ES-I3 (cell line): ENCODE data around the gene STUB1.
A peak's percentile ranks its signal among the peaks of the same experiment; 100 is the strongest.

Experiments
- H3K36me3 ChIP-seq: 2 replicates; pipeline ENCODE4 v1.6.1; 2013; ENCODE audit warnings: mild to moderate bottlenecking, low read length, control low read depth, moderate library complexity; ENCODE audit not compliant: insufficient read depth
- H3K4me1 ChIP-seq: 2 replicates; pipeline ENCODE4 v1.6.1; 2013; ENCODE audit warnings: mild to moderate bottlenecking, control low read depth, low read length; ENCODE audit not compliant: insufficient read depth
- H3K9ac ChIP-seq: 2 replicates; pipeline ENCODE4 v1.6.1; 2013; ENCODE audit warnings: low read depth, mild to moderate bottlenecking, low read length, moderate library complexity
- H3K9me3 ChIP-seq: 2 replicates; pipeline ENCODE4 v1.6.1; 2013; ENCODE audit warnings: mild to moderate bottlenecking, low read length, moderate library complexity; ENCODE audit not compliant: control insufficient read depth, insufficient read depth

Gene STUB1

DNA sequence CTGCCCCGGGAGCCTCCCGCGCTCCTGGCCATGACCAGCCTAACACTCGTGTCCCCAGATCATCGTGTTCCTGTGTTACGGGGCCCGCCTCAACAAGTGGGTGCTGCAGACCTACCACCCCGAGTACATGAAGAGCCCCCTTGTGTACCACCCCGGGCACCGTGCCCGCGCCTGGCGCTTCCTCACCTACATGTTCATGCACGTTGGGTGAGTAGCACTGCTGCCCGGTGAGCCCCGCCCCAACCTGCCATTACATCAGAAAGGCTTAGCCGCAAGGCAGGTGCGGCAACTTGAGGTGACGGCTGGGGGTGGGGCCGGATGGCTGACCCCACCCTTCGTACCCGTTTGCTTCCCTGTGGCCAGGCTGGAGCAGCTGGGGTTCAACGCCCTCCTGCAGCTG is 3.3 kb upstream of the STUB1 start:
- Histone ChIP-seq H3K9ac (no peak overlapping the region), H3K36me3 (peaks cover 10% of the 10 kb centered on the region), H3K4me1 (no peaks in the 10 kb centered on the region), H3K9me3 (no peaks in the 10 kb centered on the region)

DNA sequence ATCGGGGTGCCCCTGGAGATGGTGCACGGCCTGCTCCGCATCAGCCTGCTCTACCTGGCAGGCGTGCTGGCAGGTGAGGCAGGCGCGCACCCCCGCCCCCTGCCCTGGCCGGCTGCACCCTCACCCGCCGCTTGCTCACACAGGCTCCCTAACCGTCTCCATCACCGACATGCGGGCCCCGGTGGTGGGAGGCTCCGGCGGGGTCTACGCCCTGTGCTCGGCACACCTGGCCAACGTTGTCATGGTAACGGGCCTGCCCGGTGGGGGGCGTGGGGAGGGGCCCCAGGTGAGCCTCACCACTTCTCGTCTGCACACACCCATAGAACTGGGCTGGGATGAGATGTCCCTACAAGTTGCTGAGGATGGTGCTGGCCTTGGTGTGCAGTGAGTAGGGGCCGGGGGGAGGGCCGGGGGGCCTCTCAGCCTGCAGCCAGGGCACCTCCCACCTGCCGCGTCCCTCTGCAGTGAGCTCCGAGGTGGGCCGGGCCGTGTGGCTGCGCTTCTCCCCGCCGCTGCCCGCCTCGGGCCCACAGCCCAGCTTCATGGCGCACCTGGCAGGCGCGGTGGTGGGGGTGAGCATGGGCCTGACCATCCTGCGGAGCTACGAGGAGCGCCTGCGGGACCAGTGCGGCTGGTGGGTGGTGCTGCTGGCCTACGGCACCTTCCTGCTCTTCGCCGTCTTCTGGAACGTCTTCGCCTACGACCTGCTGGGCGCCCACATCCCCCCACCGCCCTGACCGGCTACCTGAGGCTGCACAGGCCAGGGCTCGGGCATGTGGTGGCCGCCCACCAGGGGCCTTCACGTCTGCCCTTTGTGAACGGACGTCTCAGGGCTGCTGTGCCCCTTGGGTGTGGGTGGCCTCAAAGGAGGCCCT is 2.7 kb upstream of the STUB1 start:
- Histone ChIP-seq H3K9ac (no peak overlapping the region), H3K36me3 (peaks cover 6% of the 10 kb centered on the region), H3K4me1 (no peaks in the 10 kb centered on the region), H3K9me3 (no peaks in the 10 kb centered on the region)

DNA sequence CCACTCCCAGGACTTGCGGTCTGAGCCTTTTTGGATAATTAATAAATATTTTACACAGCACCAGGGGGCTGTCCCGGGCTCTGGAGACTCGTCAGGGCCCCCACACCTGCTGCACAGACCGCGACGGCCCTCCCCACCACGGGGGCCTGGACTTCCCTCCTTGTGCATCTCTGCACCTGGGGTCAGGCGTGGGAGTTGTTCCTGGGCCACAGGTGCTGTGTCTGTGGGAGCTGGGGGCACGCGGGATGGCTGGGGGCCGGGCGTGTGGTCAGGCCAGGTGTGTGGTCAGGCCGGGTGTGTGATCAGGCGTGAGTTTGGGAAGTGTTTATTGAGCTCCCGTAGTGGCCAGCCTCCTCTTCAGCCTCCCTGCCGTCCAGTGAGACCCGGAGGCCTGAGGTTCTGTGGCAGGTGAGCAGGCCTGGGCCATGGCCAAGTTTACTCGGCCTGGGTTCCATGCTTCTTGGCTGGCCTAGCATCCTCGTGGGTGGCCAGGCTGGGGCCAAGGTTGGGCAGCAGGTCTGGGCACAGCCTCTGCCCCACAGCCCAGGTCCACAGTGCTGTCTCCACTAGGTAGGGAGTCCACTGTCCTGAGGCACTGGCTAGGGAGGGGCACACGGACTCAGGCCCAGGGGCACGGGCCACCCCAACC is 1.9 kb upstream of the STUB1 start:
- no peaks in the 10 kb centered on the region for H3K9me3 ChIP-seq
- no peak overlapping the region for H3K9ac ChIP-seq
- H3K36me3 ChIP-seq, result peaks cover 8% of the 10 kb centered on the region
- no peaks in the 10 kb centered on the region for H3K4me1 ChIP-seq

DNA sequence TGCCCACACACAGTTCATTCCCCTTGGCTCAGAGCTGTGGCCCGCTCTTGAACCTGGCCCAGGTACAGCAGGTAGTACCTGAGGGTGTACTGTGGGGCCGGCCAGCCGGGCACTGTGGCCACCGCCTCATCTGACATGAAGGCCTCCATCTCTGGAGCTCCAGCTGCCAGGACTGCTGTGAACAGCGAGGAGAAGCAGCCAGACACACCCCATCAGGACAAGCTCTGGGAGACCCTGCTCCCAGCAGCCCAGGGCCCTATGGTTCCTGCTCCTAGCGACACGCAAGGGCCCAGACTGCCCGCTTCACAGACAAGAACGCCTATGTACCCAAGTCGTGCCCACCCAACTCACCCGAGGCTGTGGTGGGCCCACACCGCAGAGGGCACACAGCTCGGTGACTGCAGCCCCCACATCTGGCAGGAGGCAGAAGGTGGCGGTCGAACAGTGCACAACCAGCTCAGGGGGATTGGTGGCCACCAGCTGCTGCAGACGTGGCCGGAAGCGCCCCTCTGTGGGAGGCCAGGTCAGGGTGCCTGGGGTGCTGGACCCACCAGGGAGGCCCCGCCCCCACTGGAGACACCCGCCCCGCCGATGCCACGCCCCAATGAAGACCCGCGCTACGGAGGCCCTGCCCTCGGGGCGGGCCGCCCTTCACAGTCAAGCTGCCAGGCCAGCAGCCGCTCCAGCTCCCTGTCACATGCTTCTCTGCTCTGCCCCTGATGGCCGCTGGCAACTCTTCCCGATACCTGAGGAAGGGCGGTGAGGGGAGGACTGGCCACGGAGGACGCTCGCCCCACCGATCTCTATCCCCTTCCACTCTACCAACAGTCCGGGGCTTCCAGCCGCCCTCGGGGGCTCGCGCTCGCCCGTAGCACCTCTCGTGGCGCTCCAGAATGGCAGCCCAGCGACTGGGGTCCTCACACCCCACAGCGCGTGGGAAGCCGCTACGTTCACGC is 1.1 kb upstream of the STUB1 start:
- Histone ChIP-seq H3K9me3 (no peaks in the 10 kb centered on the region), H3K36me3 (peaks cover 8% of the 10 kb centered on the region), H3K4me1 (no peaks in the 10 kb centered on the region), H3K9ac (peak overlapping the region; percentile 68; the same call in 1 of the 2 replicates)

DNA sequence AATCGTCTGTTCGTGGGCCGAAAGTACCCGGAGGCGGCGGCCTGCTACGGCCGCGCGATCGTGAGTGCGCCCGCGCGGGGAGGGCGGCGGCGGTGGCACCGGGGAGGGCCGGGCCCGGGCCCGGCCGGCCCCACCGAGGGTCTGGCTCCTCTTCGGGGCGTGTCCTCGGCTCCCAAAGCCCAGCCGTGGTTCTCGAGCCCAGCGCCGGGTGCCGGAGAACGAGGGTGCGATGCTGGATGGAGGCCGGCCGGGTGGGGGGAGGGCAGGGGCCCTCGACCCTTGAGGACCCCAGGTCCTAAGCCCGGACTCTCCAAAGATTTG is 375 bp downstream of the STUB1 start:
- peaks cover 8% of the 10 kb centered on the region for H3K36me3 ChIP-seq
- H3K9me3 ChIP-seq, result no peaks in the 10 kb centered on the region
- H3K4me1 ChIP-seq, result no peaks in the 10 kb centered on the region
- H3K9ac ChIP-seq, result peak overlapping the region; percentile 89

DNA sequence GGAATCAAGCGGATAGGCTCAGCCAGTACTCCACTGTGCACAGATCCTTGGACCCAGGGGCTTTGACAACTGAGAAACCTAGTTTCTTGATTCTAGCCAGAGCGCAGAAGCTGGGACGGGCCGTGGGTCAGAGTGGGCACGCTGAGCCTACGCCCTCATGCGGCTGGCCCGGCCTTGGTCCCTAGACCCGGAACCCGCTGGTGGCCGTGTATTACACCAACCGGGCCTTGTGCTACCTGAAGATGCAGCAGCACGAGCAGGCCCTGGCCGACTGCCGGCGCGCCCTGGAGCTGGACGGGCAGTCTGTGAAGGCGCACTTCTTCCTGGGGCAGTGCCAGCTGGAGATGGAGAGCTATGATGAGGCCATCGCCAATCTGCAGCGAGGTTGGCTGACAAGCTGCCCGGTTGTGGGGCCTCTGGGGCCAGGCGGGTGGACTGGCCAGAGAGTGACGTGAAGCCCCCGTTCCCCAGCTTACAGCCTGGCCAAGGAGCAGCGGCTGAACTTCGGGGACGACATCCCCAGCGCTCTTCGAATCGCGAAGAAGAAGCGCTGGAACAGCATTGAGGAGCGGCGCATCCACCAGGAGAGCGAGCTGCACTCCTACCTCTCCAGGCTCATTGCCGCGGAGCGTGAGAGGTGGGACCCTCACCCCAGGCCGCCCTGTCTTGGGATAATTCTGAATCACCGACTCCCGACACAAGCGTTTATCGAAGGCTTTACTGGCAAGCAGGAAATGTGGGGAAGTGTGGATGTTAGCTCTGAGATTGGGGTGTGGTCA is 946 bp downstream of the STUB1 start:
- Histone ChIP-seq H3K9ac (peak overlapping the region; percentile 89), H3K36me3 (peaks cover 8% of the 10 kb centered on the region), H3K4me1 (no peaks in the 10 kb centered on the region), H3K9me3 (no peaks in the 10 kb centered on the region)

DNA sequence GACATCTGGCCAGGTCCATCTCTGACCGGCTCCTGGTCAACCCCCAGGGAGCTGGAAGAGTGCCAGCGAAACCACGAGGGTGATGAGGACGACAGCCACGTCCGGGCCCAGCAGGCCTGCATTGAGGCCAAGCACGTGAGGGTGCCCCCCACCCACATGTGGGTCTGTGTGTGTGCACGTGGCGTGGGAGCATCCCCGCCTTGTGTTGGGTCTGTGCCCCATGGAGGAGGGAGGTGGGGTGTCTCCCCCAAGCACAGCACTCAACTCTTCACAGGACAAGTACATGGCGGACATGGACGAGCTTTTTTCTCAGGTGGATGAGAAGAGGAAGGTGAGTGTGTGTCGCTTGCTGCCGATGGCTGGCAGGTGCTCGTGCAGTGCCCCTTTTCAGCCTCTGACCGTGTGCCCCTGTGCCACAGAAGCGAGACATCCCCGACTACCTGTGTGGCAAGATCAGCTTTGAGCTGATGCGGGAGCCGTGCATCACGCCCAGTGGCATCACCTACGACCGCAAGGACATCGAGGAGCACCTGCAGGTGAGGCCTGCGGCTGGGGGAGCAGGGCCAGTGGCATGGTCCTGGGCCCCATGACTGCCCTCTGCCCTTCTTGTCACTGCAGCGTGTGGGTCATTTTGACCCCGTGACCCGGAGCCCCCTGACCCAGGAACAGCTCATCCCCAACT is 1.7 kb downstream of the STUB1 start:
- H3K9me3 ChIP-seq, result no peaks in the 10 kb centered on the region
- H3K4me1 ChIP-seq, result no peaks in the 10 kb centered on the region
- no peak overlapping the region for H3K9ac ChIP-seq
- peaks cover 8% of the 10 kb centered on the region for H3K36me3 ChIP-seq

DNA sequence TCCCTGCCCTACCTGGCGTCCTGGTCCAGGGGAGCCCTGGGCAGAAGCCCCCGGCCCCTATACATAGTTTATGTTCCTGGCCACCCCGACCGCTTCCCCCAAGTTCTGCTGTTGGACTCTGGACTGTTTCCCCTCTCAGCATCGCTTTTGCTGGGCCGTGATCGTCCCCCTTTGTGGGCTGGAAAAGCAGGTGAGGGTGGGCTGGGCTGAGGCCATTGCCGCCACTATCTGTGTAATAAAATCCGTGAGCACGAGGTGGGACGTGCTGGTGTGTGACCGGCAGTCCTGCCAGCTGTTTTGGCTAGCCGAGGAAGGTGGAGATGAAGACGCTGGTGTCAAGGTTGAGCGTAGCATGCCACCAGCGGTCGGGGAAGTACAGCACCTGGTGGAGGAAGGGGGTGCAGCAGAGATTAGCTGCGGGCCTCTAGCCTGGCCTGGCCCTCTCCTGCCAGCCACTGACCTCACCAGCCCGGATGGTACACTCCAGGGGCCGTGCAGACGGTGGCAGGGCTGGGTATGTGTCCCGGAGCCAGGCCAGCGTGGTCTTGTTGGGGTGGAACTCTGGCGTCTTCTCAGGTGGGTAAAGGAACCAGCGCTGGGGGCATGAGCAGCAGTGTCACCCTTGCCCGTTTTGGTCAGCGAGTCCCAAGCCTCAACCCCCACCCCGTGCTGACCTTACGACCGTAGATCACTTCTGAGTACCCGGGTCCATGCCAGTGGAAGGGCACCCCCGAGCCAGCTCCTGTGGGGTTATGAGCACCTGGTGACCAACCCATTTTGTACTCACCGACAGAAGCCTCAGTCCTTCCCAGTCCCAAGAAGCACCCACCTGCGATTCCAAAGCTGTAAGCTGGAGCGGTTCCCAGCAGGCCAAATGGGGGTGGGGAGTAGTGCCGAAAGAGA is 2.5 kb downstream of the STUB1 start:
- H3K9ac ChIP-seq, result no peak overlapping the region
- H3K9me3 ChIP-seq, result no peaks in the 10 kb centered on the region
- no peaks in the 10 kb centered on the region for H3K4me1 ChIP-seq
- H3K36me3 ChIP-seq, result peaks cover 8% of the 10 kb centered on the region

DNA sequence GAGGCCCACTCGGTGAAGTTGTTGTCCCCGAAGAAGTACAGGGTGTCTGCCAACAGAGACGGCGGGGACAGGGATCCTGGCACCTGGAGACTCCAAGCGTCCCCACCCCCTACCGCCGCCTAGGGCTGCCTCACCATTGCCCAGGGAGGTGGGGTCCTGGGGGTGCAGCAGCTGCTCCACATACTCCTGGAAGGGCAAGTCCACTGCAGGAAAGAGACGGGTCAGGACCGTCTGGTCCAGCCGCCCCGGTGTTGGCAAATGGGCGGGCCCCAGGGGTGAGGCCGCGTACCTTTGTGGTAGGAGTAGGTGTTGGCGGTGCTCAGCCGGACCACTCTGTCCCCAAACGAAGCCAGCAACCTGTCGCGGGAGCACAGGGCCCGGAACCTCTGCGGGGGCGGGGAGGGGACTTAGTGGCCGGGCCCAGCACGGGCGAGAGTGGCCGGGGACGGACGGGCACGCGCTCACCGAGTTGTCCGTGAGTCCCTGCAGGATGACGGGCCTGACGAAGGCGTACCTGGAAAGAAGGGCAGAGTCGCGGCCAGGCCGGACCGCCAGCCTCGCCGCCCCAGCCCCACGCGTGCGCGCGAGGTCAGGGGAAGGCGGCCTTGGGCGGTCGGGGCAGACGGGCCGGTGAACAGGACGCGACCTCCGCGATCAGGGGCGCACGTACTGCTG is 3.3 kb downstream of the STUB1 start:
- Histone ChIP-seq H3K36me3 (peaks cover 8% of the 10 kb centered on the region), H3K9ac (peak overlapping the region; percentile 69), H3K9me3 (no peaks in the 10 kb centered on the region), H3K4me1 (no peaks in the 10 kb centered on the region)

DNA sequence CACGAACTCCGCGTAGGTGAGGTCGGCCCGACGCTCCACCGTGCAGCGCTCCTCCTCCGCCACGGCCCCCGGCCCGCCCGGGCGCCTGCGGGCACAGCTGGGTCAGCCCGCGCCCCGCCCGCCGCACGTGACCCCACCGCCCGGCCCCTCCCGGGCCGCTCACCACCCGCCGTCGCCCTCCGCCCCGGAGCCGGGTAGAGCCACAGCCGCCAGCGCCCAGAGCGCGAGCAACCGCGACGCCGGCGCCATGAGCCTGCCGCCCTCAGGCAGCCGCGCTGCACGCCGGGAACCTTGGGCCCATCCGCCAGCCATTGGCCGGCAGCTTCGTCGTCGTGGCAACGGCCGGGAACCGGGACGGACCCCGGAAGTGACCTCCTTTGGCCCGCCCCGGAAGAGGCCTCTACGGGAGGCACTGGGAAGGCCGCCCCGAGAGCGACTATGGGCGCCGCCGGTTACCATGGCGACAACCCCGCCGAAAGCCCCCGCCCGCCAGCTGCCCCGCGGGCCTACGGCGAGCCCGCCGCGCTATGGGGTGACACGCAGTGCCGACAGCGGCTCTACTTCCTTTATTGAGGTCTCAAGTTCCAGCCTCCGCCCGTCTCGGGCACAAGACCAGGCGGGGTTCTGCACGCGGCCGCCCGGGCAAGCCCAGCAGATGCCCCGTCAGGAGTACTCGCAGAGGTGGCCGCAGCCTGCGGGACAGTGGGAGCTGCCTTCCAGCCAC is 4.0 kb downstream of the STUB1 start, which contains the start of gene JMJD8:
JMJD8 (minus strand) TSS at position 264 of the 724 bp plus-strand sequence; CDS start at position 249, 15 bp downstream.
- Histone ChIP-seq H3K9me3 (no peaks in the 10 kb centered on the region), H3K9ac (peak within 1 kb of the TSS; percentile 69), H3K36me3 (peaks cover 8% of the 10 kb centered on the region), H3K4me1 (no peaks in the 10 kb centered on the region)

DNA sequence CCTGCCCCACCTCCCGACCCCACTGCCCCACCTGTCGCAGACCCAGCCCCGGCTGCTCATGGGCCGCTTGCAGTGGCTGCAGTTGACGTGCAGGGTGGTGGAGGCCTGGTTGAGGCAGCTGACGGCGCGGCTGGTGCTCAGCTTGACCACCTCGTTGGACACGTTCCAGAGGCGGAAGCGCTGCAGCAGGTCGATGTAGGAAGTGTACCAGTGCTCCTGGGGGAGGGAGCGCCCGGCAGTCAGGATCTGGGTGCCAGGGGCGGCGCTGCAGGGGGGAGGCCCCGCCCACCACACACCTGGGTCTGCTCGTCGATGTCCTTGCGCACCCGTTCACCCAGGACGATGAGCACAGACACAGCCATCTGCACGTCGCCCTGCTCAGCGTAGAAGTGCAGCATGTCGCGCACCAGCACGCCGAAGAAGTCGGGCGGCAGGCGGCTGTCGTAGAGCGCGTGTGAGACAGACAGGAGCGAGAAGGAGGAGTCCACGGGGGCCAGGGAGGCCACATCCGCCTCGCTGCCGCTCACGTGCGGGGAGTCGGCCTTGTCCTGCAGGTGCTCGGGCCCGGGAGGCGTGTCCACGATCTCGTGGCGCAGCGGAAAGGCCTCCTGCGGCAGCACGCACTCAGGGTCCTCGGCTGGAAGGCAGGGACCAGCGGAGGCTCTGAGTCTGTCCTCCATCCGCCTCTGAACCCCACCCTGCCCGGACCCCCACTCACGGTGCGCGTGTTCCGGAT is 4.9 kb downstream of the STUB1 start:
- Histone ChIP-seq H3K9me3 (no peaks in the 10 kb centered on the region), H3K4me1 (no peaks in the 10 kb centered on the region), H3K36me3 (peaks cover 8% of the 10 kb centered on the region), H3K9ac (no peak overlapping the region)
